HCT116 (cell line): ENCODE results near the gene ADCY2. TPM values are rescaled to one million over a fixed set of nuclear protein-coding genes. Genes with fewer than 3 reads are reported as not detected.

Experiments
- ATAC-seq: fragments of 200-7000 bp; cut with Tn5 transposase; 2 replicates; pipeline ENCODE4 v1.9.1; 2020; ENCODE audit warnings: mild to moderate bottlenecking, moderate library complexity
- BruUV-seq: library from RNA; stranded (reverse); fragments of 400-500 nt; replicated peaks from 2 replicates; lab custom pipeline; 2021; lab: Mats Ljungman, UMichigan
- CTCF ChIA-PET: fragments of 300-600 bp; sonication (Branson Sonifier 250); formaldehyde crosslinking; loops from one replicate; lab custom pipeline; 2021; ENCODE audit warnings: antibody characterized with exemption; lab: Charles Lee
- POLR2A ChIA-PET: fragments of 300-600, 350-600 bp; sonication (Branson Sonifier 250); formaldehyde crosslinking; loops from one replicate; lab custom pipeline; 2021; ENCODE audit warnings: antibody characterized with exemption; lab: Charles Lee
- RAD21 ChIA-PET, 2 experiments: fragments of 300-600 bp; sonication (Branson Sonifier 250); formaldehyde crosslinking; loops; one replicate each; lab custom pipeline; 2023; ENCODE audit warnings: low total read pairs in 2 of 2; ENCODE audit not compliant: uncharacterized antibody in 2 of 2, unreplicated experiment in 2 of 2, low non-redundant PET in 1 of 2; lab: Charles Lee
- DNase-seq: peaks from one replicate; pipeline ENCODE4 v3.0.0-alpha.2; 2010; ENCODE audit warnings: low read depth, low spot score
- H2AFZ ChIP-seq: fragments of 200-600 bp; shearing (Covaris generic), sonication (generic); 2 replicates; pipeline ENCODE4 v1.6.1; 2017; ENCODE audit warnings: low read depth, mixed run types, mixed read lengths, antibody characterized with exemption, low read length; ENCODE audit not compliant: poor library complexity, severe bottlenecking
- H3K27ac ChIP-seq: 2 replicates; pipeline ENCODE4 v1.5.1; 2012; ENCODE audit warnings: low read depth, low read length
- H3K27me3 ChIP-seq: fragments of 200-600 bp; sonication (generic); 2 replicates; pipeline ENCODE4 v1.6.1; 2016; ENCODE audit warnings: mixed run types, low read length, mixed read lengths; ENCODE audit not compliant: insufficient read depth
- H3K36me3 ChIP-seq, 2 experiments: fragments of 200-500 bp in 1 of 2; fragments of 200-600 bp in 1 of 2; sonication (Bioruptor generic) in 1 of 2; sonication (generic) in 1 of 2; 2 replicates each; pipeline versions ENCODE4 v1.5.1 to v1.6.1; 2014 to 2016; ENCODE audit warnings: low read length in 2 of 2, inconsistent platforms in 1 of 2, mixed read lengths in 1 of 2, mixed run types in 1 of 2; ENCODE audit not compliant: insufficient read depth in 2 of 2, control insufficient read depth in 1 of 2
- H3K4me1 ChIP-seq, 2 experiments: fragments of 200-600 bp in 1 of 2; sonication (generic) in 1 of 2; 2 replicates each; pipeline versions ENCODE4 v1.5.1 to v1.6.1; 2012 to 2017; ENCODE audit warnings: low read length in 2 of 2, inconsistent platforms in 1 of 2, mild to moderate bottlenecking in 1 of 2, mixed read lengths in 1 of 2, mixed run types in 1 of 2, moderate library complexity in 1 of 2; ENCODE audit not compliant: insufficient read depth in 2 of 2, control insufficient read depth in 1 of 2
- H3K4me2 ChIP-seq: fragments of 200-600 bp; sonication (generic); 2 replicates; pipeline ENCODE4 v1.6.1; 2017; ENCODE audit warnings: mixed run types, low read length, mixed read lengths
- H3K4me3 ChIP-seq, 2 experiments: fragments of 200-600 bp in 1 of 2; sonication (generic) in 1 of 2; replicated peaks in 1 of 2; 2 replicates each; pipeline ENCODE4 v1.5.1; 2011 to 2016; ENCODE audit warnings: low read length in 2 of 2, control low read depth in 1 of 2, low read depth in 1 of 2, mild to moderate bottlenecking in 1 of 2, mixed read lengths in 1 of 2, mixed run types in 1 of 2
- H3K79me2 ChIP-seq: fragments of 200-600 bp; sonication (generic); 2 replicates; pipeline ENCODE4 v1.6.1; 2017; ENCODE audit warnings: mild to moderate bottlenecking, mixed run types, low read length, moderate library complexity, mixed read lengths; ENCODE audit not compliant: insufficient read depth
- H3K9ac ChIP-seq: fragments of 200-600 bp; sonication (generic); 2 replicates; pipeline ENCODE4 v1.6.1; 2016; ENCODE audit warnings: low read length, mixed read lengths
- H3K9me2 ChIP-seq: fragments of 200-600 bp; sonication (generic), shearing (Covaris generic); 2 replicates; pipeline ENCODE4 v1.6.1; 2017; ENCODE audit warnings: mixed run types, mild to moderate bottlenecking, moderate library complexity; ENCODE audit not compliant: insufficient read depth
- H3K9me3 ChIP-seq, 2 experiments: fragments of 200-500 bp in 1 of 2; fragments of 200-600 bp in 1 of 2; sonication (Bioruptor generic) in 1 of 2; sonication (generic) in 1 of 2; 2 replicates each; pipeline ENCODE4 v1.6.1; 2014 to 2017; ENCODE audit warnings: low read length in 2 of 2, mixed read lengths in 2 of 2, inconsistent platforms in 1 of 2, low read depth in 1 of 2, mild to moderate bottlenecking in 1 of 2, mixed run types in 1 of 2, moderate library complexity in 1 of 2; ENCODE audit not compliant: control insufficient read depth in 1 of 2, insufficient read depth in 1 of 2
- H4K20me1 ChIP-seq: fragments of 200-600 bp; sonication (generic), shearing (Covaris generic); 2 replicates; pipeline ENCODE4 v1.6.1; 2017; ENCODE audit warnings: mixed run types, mild to moderate bottlenecking, moderate library complexity; ENCODE audit not compliant: insufficient read depth
- CBX3 ChIP-seq: IDR thresholded peaks from 2 replicates; pipeline ENCODE4 v1.6.1; 2012; ENCODE audit warnings: low read depth
- CTCF ChIP-seq, 3 experiments: fragments of 200-600 bp in 1 of 3; sonication (generic) in 1 of 3; IDR thresholded peaks in 2 of 3; conservative IDR thresholded peaks in 1 of 3; 2 replicates each; pipeline ENCODE4 v1.5.1; 2012 to 2017; ENCODE audit warnings: low read depth in 2 of 3, low read length in 2 of 3, antibody characterized with exemption in 1 of 3, borderline replicate concordance in 1 of 3, control low read depth in 1 of 3, mild to moderate bottlenecking in 1 of 3, mixed read lengths in 1 of 3, mixed run types in 1 of 3, moderate library complexity in 1 of 3; ENCODE audit not compliant: insufficient read depth in 1 of 3
- EGR1 ChIP-seq: IDR thresholded peaks from 2 replicates; pipeline ENCODE4 v1.6.1; 2012; ENCODE audit warnings: low read depth
- EZH2phosphoT487 ChIP-seq: fragments of 200-600 bp; IDR thresholded peaks from 2 replicates; pipeline ENCODE4 v1.6.1; 2018; ENCODE audit warnings: antibody characterized with exemption, borderline replicate concordance
- FOSL1 ChIP-seq: IDR thresholded peaks from 2 replicates; pipeline ENCODE4 v1.6.1; 2012; ENCODE audit warnings: low read depth
- MAX ChIP-seq: IDR thresholded peaks from 2 replicates; pipeline ENCODE4 v1.6.1; 2012
- POLR2A ChIP-seq: IDR thresholded peaks from 2 replicates; pipeline ENCODE4 v1.7.0; 2011; ENCODE audit warnings: borderline replicate concordance; ENCODE audit not compliant: insufficient read depth, insufficient read length; ENCODE audit errors: extremely low read depth
- SIN3A ChIP-seq: IDR thresholded peaks from 2 replicates; pipeline ENCODE4 v1.6.1; 2012; ENCODE audit warnings: low read depth
- SP1 ChIP-seq: IDR thresholded peaks from 2 replicates; pipeline ENCODE4 v1.6.1; 2012; ENCODE audit warnings: low read depth
- ZNF274 ChIP-seq: fragments of 200-500 bp; sonication (Bioruptor generic); IDR thresholded peaks from 2 replicates; pipeline ENCODE4 v1.6.1; 2014; ENCODE audit warnings: mild to moderate bottlenecking, low read depth, low read length, inconsistent platforms
- intact Hi-C: fragments of 100-400 bp; cut with micrococcal nuclease; formaldehyde crosslinking; loops from 2 replicates; pipeline ENCODE4 v1.10.0; 2022
- total RNA-seq: library from RNA; stranded (reverse); gene quantifications from one replicate; pipeline ENCODE4 v1.2.1, GENCODE V29; 2021; ENCODE audit not compliant: unreplicated experiment
- TF ChIP-seq, protein P1 (sequence below): IDR thresholded peaks from 2 replicates; pipeline ENCODE4 v1.6.1; 2011; ENCODE audit warnings: mild to moderate bottlenecking, low read length, moderate library complexity; ENCODE audit not compliant: insufficient replicate concordance; ENCODE audit errors: extremely low read depth

The ADCY2 gene
- total RNA-seq, 1 experiment from 2014 or later: 0.15 TPM

DNA sequence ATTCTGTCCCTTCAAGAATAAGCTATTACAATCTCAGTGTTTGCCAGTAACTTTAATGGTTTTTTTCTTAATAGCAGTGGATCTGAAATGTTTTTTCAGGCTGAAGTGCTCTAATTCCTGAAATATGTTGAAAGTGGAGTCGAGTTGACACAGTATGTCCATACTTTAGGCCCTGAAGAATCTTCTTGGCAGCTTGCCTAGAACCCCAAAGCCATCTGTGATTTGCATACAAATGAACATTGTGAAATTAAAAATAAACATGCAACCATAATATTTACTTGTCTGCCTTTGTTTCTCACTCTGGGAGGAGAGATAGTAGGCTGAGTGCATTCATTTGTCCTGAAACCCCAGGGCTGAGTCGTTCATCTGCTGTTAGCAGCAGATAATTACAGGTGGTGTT lies 152.7 kb downstream of the ADCY2 start:
- ChIA-PET POLR2A (no interaction called here), CTCF (no interaction called here), RAD21 (no interaction called here)
- Histone ChIP-seq H3K4me3 (no peak overlapping the region), H3K4me1 (no peaks in the 10 kb centered on the region), H3K27me3 (no peaks in the 10 kb centered on the region), H3K4me2 (no peak overlapping the region), H2AFZ (no peak overlapping the region), H3K9ac (no peak overlapping the region), H3K27ac (no peak overlapping the region), H3K36me3 (no peaks in the 10 kb centered on the region), H3K79me2 (no peaks in the 10 kb centered on the region), H4K20me1 (no peaks in the 10 kb centered on the region), H3K9me2 (no peaks in the 10 kb centered on the region), H3K9me3 (peaks cover 10 to 11% of the 10 kb centered on the region in 2 experiments; a peak in 2 of 4 replicates)
- ATAC-seq: no peak
- DNase-seq: no peak
- TF ChIP-seq POLR2A: no peak
- no peak for TF ChIP-seq FOSL1
- TF ChIP-seq SP1: no peak
- TF ChIP-seq EZH2phosphoT487: no peak
- TF ChIP-seq MAX: no peak
- no peak for TF ChIP-seq EGR1
- TF ChIP-seq CBX3: no peak
- no peak for TF ChIP-seq SIN3A
- intact Hi-C loops: no loop called here
- BruUV-seq: no TSS peak

- intact Hi-C loops: no loop called here
- ATAC-seq (no peak), DNase-seq (no peak)
- Histone ChIP-seq H3K9me3 (peaks cover 4 to 5% of the 10 kb centered on the region in 2 experiments; a peak in 2 of 4 replicates), H2AFZ (no peak overlapping the region), H3K79me2 (no peaks in the 10 kb centered on the region), H3K4me1 (no peaks in the 10 kb centered on the region), H3K9me2 (no peaks in the 10 kb centered on the region), H3K4me3 (no peak overlapping the region), H3K4me2 (no peak overlapping the region), H4K20me1 (no peaks in the 10 kb centered on the region), H3K27me3 (no peaks in the 10 kb centered on the region), H3K36me3 (no peaks in the 10 kb centered on the region), H3K9ac (no peak overlapping the region), H3K27ac (no peak overlapping the region)
- RAD21 ChIA-PET: no interaction called here
- no TSS peak for BruUV-seq
- CTCF ChIA-PET: no interaction called here
- TF ChIP-seq CTCF (IDR thresholded peaks at IDR 0.05 in 2 of 3, conservative IDR thresholded peaks at IDR 0.05 in 1 of 3; ENCODE audit: borderline replicate concordance in 1 of 3, insufficient read depth in 1 of 3, low read depth in 2 of 3, low read length in 2 of 3) (no peak), ZNF274 (no peak)
- TF ChIP-seq, protein P1, sequence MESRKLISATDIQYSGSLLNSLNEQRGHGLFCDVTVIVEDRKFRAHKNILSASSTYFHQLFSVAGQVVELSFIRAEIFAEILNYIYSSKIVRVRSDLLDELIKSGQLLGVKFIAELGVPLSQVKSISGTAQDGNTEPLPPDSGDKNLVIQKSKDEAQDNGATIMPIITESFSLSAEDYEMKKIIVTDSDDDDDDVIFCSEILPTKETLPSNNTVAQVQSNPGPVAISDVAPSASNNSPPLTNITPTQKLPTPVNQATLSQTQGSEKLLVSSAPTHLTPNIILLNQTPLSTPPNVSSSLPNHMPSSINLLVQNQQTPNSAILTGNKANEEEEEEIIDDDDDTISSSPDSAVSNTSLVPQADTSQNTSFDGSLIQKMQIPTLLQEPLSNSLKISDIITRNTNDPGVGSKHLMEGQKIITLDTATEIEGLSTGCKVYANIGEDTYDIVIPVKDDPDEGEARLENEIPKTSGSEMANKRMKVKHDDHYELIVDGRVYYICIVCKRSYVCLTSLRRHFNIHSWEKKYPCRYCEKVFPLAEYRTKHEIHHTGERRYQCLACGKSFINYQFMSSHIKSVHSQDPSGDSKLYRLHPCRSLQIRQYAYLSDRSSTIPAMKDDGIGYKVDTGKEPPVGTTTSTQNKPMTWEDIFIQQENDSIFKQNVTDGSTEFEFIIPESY: no peak
- POLR2A ChIA-PET: no interaction called here
Measured at GRCh38 chr5:7565559-7565958, 169.6 kb downstream of the ADCY2 start.
